Posterior cingulate gyrus (tissue), 11 donors: ENCODE results near the gene FOXP1.

Experiments
- DNase-seq, 10 donors: peaks; one replicate each; pipeline versions ENCODE4 v3.0.0 to v3.0.0-alpha.2; 2020 to 2021; ENCODE audit warnings: mixed read lengths in 3 of 10
- intact Hi-C: fragments of 100-400 bp; cut with DNase I; formaldehyde crosslinking; loops from one replicate; pipeline ENCODE4 v1.15.1; 2023

The FOXP1 gene

GRCh38 chr3:71570546-71570945, 13.0 kb downstream of the FOXP1 start:
- intact Hi-C loops, result loop anchor here (10.0 kb wide), 1 partner anchor 106 kb away; no protein-coding TSS in a partner anchor
- peak in 1 of 10 donors; percentile 81 for DNase-seq

- no peak for DNase-seq
- intact Hi-C loops, result no loop called here
These were observed 15.3 kb downstream of the FOXP1 start for GRCh38 chr3:71568207-71568606.

GRCh38 chr3:71566776-71567175, 16.8 kb downstream of the FOXP1 start:
- DNase-seq, result no peak
- intact Hi-C loops, result no loop called here

- DNase-seq, result no peak
- intact Hi-C loops, result no loop called here
These were observed 17.6 kb downstream of the FOXP1 start for GRCh38 chr3:71565976-71566375.

- DNase-seq, result no peak
- intact Hi-C loops, result no loop called here
These were observed 18.2 kb downstream of the FOXP1 start for GRCh38 chr3:71565316-71565715.

- DNase-seq, result no peak
- intact Hi-C loops, result no loop called here
These were observed 19.2 kb downstream of the FOXP1 start for GRCh38 chr3:71564361-71564760.

- no peak for DNase-seq
- intact Hi-C loops, result no loop called here
These were observed 19.7 kb downstream of the FOXP1 start for GRCh38 chr3:71563827-71564226.

GRCh38 chr3:71562938-71563337, 20.6 kb downstream of the FOXP1 start:
- no peak for DNase-seq
- intact Hi-C loops, result no loop called here

GRCh38 chr3:71560665-71561064, 22.9 kb downstream of the FOXP1 start:
- no peak for DNase-seq
- intact Hi-C loops, result no loop called here

- intact Hi-C loops, result no loop called here
- no peak for DNase-seq
These were observed 23.9 kb downstream of the FOXP1 start for GRCh38 chr3:71559578-71560162.

GRCh38 chr3:71559021-71559420, 24.5 kb downstream of the FOXP1 start:
- DNase-seq, result no peak
- intact Hi-C loops, result no loop called here

- DNase-seq, result no peak
- intact Hi-C loops, result no loop called here
These were observed 28.9 kb downstream of the FOXP1 start for GRCh38 chr3:71554649-71555048.

- DNase-seq, result no peak
- intact Hi-C loops, result no loop called here
These were observed 32.1 kb downstream of the FOXP1 start for GRCh38 chr3:71551311-71551919.

GRCh38 chr3:71549951-71550350, 33.6 kb downstream of the FOXP1 start:
- no peak for DNase-seq
- intact Hi-C loops, result no loop called here

GRCh38 chr3:71548705-71549384, 34.7 kb downstream of the FOXP1 start:
- intact Hi-C loops, result no loop called here
- no peak for DNase-seq

GRCh38 chr3:71547249-71548198, 36.0 kb downstream of the FOXP1 start:
- no peak for DNase-seq
- intact Hi-C loops, result no loop called here

GRCh38 chr3:71546821-71547220, 36.7 kb downstream of the FOXP1 start:
- DNase-seq, result no peak
- intact Hi-C loops, result no loop called here

GRCh38 chr3:71545330-71545729, 38.2 kb downstream of the FOXP1 start:
- intact Hi-C loops, result no loop called here
- DNase-seq, result no peak

- intact Hi-C loops, result loop anchor here (5.0 kb wide), 1 partner anchor 39 kb away; the partner anchor contains the start of gene FOXP1
- peak in 5 of 10 donors; percentile 7 to 81 (median 17) for DNase-seq
These were observed 40.0 kb downstream of the FOXP1 start for GRCh38 chr3:71543371-71544016.
